ENCODE results near the gene OR2A1.
"Not testable (repeated sequence)": the region's sequence is repeated elsewhere in the genome, so short reads cannot be mapped to it uniquely, and the experiment has no call there.

Gene OR2A1

GRCh38 chr7:144305156-144305555 is 7.1 kb upstream of the OR2A1 start:
- not testable (repeated sequence) for H3K36me3 Mint-ChIP-seq; H3K4me3 Mint-ChIP-seq; ATAC-seq (replicated peaks); H3K27me3 Mint-ChIP-seq; DNase-seq; H3K27ac Mint-ChIP-seq; H3K4me1 Mint-ChIP-seq; H3K9me3 Mint-ChIP-seq

- H3K36me3 Mint-ChIP-seq; H3K27me3 Mint-ChIP-seq; H3K27ac Mint-ChIP-seq; H3K4me3 Mint-ChIP-seq; H3K4me1 Mint-ChIP-seq; H3K9me3 Mint-ChIP-seq; ATAC-seq (replicated peaks); DNase-seq: not testable (repeated sequence)
These were observed 2.5 kb upstream of the OR2A1 start for GRCh38 chr7:144309702-144310101.

DNA sequence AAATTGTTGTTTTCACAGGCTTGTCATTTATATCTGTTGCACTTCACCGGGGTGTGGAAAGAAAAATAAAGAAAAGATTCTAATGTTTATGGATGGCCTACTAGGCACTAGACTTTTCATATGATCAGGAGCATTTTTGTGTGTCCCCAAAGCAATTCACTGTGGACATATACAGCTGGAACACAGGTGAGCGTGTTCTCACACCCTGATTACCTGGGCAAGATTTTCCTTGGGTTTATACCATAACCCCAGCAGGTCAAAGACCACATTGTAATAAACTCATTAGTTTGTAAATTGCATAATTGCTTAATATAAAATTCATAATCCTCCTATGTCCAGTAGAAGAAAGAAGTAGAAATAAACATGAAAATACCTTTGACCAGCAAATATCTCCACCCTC is 1.0 kb upstream of the OR2A1 start:
- H3K9me3 Mint-ChIP-seq; H3K4me1 Mint-ChIP-seq; DNase-seq; H3K4me3 Mint-ChIP-seq; H3K27me3 Mint-ChIP-seq; H3K27ac Mint-ChIP-seq; H3K36me3 Mint-ChIP-seq; ATAC-seq (replicated peaks): not testable (repeated sequence)

- H3K9me3 Mint-ChIP-seq; H3K4me3 Mint-ChIP-seq; H3K27me3 Mint-ChIP-seq; H3K36me3 Mint-ChIP-seq; ATAC-seq (replicated peaks); DNase-seq; H3K27ac Mint-ChIP-seq; H3K4me1 Mint-ChIP-seq: not testable (repeated sequence)
These were observed 5.3 kb downstream of the OR2A1 start for GRCh38 chr7:144317537-144317936.

- peak; percentile 56 to 60 for ATAC-seq (replicated peaks)
- not testable (repeated sequence) for H3K27ac Mint-ChIP-seq, H3K4me3 Mint-ChIP-seq, H3K4me1 Mint-ChIP-seq, H3K36me3 Mint-ChIP-seq, H3K9me3 Mint-ChIP-seq, DNase-seq, H3K27me3 Mint-ChIP-seq
These were observed 7.3 kb downstream of the OR2A1 start for GRCh38 chr7:144319547-144319946.

GRCh38 chr7:144321677-144322206 is 9.5 kb downstream of the OR2A1 start:
- H3K36me3 Mint-ChIP-seq, H3K9me3 Mint-ChIP-seq, H3K27me3 Mint-ChIP-seq, H3K27ac Mint-ChIP-seq, H3K4me3 Mint-ChIP-seq, H3K4me1 Mint-ChIP-seq, DNase-seq: not testable (repeated sequence)
- ATAC-seq (replicated peaks) = peak; percentile 39 to 51

- H3K9me3 Mint-ChIP-seq; H3K27ac Mint-ChIP-seq; H3K4me3 Mint-ChIP-seq; H3K36me3 Mint-ChIP-seq; DNase-seq; H3K4me1 Mint-ChIP-seq; H3K27me3 Mint-ChIP-seq; ATAC-seq (replicated peaks): not testable (repeated sequence)
These were observed 11.1 kb downstream of the OR2A1 start for GRCh38 chr7:144323359-144323758.

GRCh38 chr7:144325868-144326267 is 13.6 kb downstream of the OR2A1 start:
- not testable (repeated sequence) for H3K4me1 Mint-ChIP-seq

DNA sequence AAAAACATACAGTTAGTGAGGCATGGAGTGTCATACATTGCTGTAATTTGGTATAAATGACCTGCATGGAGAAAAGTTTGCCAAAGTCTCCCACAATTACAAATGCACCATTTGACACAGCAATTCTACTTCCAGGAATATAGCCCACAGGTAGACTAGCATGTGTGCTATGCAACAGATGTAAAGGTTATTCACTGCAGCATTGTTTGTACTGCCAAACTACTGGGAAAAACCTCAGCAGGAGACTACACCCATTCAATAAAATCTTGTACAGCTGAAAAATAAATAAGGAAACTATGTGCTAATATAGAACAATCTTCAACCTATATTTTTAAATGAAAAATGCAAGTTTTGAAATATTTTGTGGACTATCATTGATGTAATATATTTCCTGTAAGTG is 17.8 kb downstream of the OR2A1 start:
- ATAC-seq (replicated peaks); DNase-seq; H3K27ac Mint-ChIP-seq; H3K4me1 Mint-ChIP-seq; H3K27me3 Mint-ChIP-seq; H3K4me3 Mint-ChIP-seq; H3K9me3 Mint-ChIP-seq; H3K36me3 Mint-ChIP-seq: not testable (repeated sequence)

More at GRCh38 chr7:144325868-144326267, 13.6 kb downstream of the OR2A1 start:
- not testable (repeated sequence) for DNase-seq; H3K27me3 Mint-ChIP-seq; H3K27ac Mint-ChIP-seq; H3K36me3 Mint-ChIP-seq; ATAC-seq (replicated peaks); H3K9me3 Mint-ChIP-seq; H3K4me3 Mint-ChIP-seq

GRCh38 chr7:144331221-144331995 is 19.2 kb downstream of the OR2A1 start:
- DNase-seq, H3K27me3 Mint-ChIP-seq, H3K36me3 Mint-ChIP-seq, H3K9me3 Mint-ChIP-seq, H3K27ac Mint-ChIP-seq, H3K4me3 Mint-ChIP-seq, H3K4me1 Mint-ChIP-seq: not testable (repeated sequence)
- ATAC-seq (replicated peaks) = peak; percentile 72 to 85

GRCh38 chr7:144331996-144332288 is 19.7 kb downstream of the OR2A1 start:
- H3K27ac Mint-ChIP-seq, H3K36me3 Mint-ChIP-seq, H3K4me3 Mint-ChIP-seq, H3K9me3 Mint-ChIP-seq, H3K4me1 Mint-ChIP-seq, H3K27me3 Mint-ChIP-seq, DNase-seq: not testable (repeated sequence)
- peak in 1 of 2 donors; percentile 21 for ATAC-seq (replicated peaks)

DNA sequence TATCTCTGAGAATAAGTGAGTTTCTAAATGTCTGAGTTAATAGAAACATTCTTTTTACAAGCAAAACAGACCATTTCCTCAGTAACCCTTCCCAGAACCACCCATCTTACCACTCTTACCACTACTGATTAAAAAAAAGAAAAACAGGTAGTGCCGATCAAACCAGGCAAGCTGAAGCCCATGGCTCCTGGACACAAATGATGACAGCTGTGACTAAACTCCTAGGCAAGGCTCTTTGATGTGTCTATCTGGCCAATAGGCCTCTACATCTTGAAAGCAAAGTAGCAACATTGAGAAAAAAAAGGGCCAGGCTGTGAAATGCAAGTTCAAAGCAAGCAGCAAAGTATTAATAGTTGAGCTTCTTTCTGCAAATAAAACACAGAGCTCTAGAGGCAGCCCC is 36.4 kb downstream of the OR2A1 start:
- H3K27ac Mint-ChIP-seq, H3K4me3 Mint-ChIP-seq, DNase-seq, H3K36me3 Mint-ChIP-seq, H3K27me3 Mint-ChIP-seq, H3K4me1 Mint-ChIP-seq, H3K9me3 Mint-ChIP-seq: not testable (repeated sequence)
- peak; percentile 41 to 51 for ATAC-seq (replicated peaks)

DNA sequence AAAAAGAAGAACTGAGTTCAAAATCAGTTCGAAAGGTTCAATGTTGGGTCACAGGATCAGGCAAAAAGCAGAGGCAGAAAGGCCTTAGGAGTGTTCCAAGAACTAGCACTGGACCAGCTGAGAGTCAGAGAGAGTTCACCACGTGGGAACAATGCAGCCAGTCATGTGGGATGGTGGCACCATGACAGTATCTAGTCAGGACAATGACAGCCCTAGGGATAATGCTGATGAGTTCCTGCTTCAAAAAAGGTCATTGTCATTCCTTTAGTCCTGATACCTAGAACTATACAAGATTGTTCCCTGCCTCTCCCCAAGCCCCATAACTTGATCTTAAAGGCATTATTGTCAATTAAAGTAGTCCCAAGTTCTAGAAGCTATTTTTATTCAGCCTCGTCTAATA is 39.4 kb downstream of the OR2A1 start:
- DNase-seq; H3K36me3 Mint-ChIP-seq; H3K9me3 Mint-ChIP-seq; H3K4me3 Mint-ChIP-seq; ATAC-seq (replicated peaks); H3K27me3 Mint-ChIP-seq; H3K27ac Mint-ChIP-seq: not testable (repeated sequence)
- H3K4me1 Mint-ChIP-seq = peaks cover 9 to 12% of the 10 kb centered on the region in 2 donors

DNA sequence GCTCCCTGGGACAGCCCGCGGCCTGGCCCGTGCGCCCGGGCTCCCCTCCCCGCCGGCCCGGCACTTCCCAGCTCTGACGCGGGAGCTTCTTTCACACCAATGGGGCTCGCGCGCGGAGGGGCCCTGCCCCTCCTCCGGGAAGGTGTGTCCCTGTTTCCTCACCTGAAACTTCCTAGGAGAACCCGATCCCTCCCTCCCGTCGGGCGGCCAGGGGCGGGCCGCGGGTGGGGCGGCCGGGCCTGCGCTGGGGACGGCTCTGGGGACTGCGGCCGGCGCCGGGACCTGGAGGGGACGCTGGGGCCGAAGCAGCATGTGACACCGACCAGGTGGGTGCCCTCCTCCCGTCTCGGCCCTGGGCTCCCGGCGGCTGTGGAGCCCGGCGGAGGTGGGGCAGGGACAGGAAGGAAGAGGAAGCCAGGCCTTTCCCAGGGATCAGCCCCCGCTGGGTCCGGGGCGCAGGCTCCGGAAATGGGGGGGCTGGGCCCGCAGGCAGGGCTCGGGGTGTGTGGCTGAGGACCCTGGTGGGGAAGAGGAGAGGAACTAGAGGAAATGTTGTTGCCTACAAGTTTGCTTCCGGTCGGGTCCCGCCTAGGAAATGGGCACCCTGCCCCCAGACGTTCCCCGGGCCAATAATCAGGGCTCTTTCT is 43.1 kb downstream of the OR2A1 start, which contains the start of gene ARHGEF5:
Gene ARHGEF5 (plus strand): TSS at position 227 of the 647 bp plus-strand sequence. CDS start 7,268 bp downstream, outside the sequence.
- H3K36me3 Mint-ChIP-seq, H3K9me3 Mint-ChIP-seq, DNase-seq, H3K27me3 Mint-ChIP-seq: not testable (repeated sequence)
- Mint-ChIP-seq H3K4me1 (peaks cover 11 to 12% of the 10 kb centered on the region in 2 donors), H3K27ac (peak within 1 kb of the TSS; percentile 88), H3K4me3 (peak within 1 kb of the TSS; percentile 88)
- peak; percentile 84 for ATAC-seq (replicated peaks)

DNA sequence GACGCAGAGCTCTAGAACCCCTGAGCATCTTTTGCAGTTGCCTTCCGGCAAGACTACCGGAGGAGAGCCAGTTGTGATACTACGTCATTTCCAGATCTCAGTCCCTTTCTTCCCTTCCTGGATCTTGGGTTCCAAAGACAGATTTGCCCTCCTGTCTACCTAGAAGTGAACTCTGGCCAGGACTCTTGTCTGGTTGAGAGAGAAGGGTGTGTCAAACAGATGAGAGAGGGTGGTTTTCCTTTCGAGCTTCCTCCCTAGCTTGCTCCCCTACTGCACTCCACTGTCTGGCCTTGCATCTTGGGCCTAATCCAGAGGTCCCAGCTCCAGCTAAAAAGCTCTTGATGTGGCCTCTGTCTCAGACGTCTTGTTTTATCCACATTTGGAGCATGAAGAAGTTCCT is 44.0 kb downstream of the OR2A1 start:
- not testable (repeated sequence) for H3K27me3 Mint-ChIP-seq; H3K27ac Mint-ChIP-seq; ATAC-seq (replicated peaks); H3K4me3 Mint-ChIP-seq; DNase-seq; H3K36me3 Mint-ChIP-seq; H3K9me3 Mint-ChIP-seq
- peaks cover 9 to 12% of the 10 kb centered on the region in 2 donors for H3K4me1 Mint-ChIP-seq

All from stimulated activated naive B cell treated with anti-CD40 and anti-IgM and Interleukin-4, amounts not matched to agents 10 μg/mL and 1 μg/mL and 100 μg/mL, for 72 hours (primary cell).